Measurements from ENCODE around the gene TRIP13. TPM values are rescaled to one million over a fixed set of nuclear protein-coding genes. Genes with fewer than 3 reads are reported as not detected.

Gene TRIP13
- total RNA-seq, 2 experiments from 2014 or later = 0.47 to 0.66 TPM

DNA sequence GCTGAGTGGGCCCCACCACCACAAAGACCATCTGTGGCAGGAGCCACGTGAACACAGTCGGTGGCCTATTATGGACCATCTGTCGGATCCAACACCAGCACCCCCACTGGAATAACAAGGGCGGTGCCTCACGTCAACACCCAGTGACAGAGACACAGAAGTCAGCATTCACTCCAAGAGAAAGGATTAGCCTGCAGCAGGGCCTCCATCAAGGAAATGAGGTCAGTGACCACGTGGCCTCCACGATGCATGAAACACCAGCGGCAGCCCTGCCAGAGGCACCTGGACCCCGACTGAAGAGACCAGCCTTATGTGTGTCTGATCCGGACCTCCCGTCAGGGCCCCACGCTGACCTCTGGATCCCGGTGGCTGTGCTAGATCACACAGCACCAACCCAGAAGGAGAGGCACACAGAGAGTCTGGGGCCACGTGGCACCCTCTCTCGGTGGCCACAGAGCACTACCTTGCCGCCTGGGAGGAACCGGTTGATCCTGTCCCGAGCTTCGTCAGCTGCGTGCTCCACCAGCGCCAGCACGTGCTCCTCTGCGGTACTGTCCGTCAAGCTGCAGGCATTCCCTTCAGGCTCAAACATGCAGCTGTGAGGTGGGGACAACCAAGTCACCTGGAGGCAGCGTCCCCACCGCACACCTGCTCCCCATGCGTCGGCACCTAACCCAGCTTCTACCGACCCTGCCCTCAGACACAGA, 9.1 kb upstream of the TRIP13 start:
- CTCF ChIA-PET = no interaction called here
- Histone ChIP-seq H3K4me3 (ENCODE audit: low read length) (no peak overlapping the region), H3K27me3 (ENCODE audit: control insufficient read depth in 1 of 2, insufficient read depth in 2 of 2, low read length in 2 of 2) (no peaks in the 10 kb centered on the region), H3K36me3 (ENCODE audit: insufficient read depth, low read length) (peaks cover 80% of the 10 kb centered on the region), H3K4me1 (ENCODE audit: insufficient read depth, low read length) (peaks cover 26% of the 10 kb centered on the region), H3K9me3 (ENCODE audit: control insufficient read depth in 1 of 2, insufficient read depth in 1 of 2, low read length in 2 of 2) (peaks cover 0 to 15% of the 10 kb centered on the region in 2 experiments), H3K27ac (ENCODE audit: low read depth in 1 of 2, low read length in 2 of 2) (no peak overlapping the region)
- peaks cover 80% of the 10 kb centered on the region for H3K36me3 Mint-ChIP-seq (ENCODE audit: low read depth)
- POLR2A ChIA-PET = interaction anchor here (1.0 kb wide), 1 partner anchor 9 kb away, joined by 3 read pairs; the partner anchor contains the start of genes BRD9 and TRIP13
- H3K4me3 Mint-ChIP-seq = no peak overlapping the region
- H3K9me3 Mint-ChIP-seq = peaks cover 3% of the 10 kb centered on the region
- intact Hi-C loops (cut with DNase I, micrococcal nuclease) = no loop called here
- ATAC-seq (ENCODE audit: poor library complexity) (no peak), DNase-seq (no peak)
- no peak for TF ChIP-seq CTCF (IDR thresholded peaks at IDR 0.05)
- no peaks in the 10 kb centered on the region for H3K27me3 Mint-ChIP-seq
- H3K4me1 Mint-ChIP-seq (ENCODE audit: low read depth) = peaks cover 34% of the 10 kb centered on the region
- H3K27ac Mint-ChIP-seq = peak overlapping the region; percentile 77

- peaks cover 0 to 15% of the 10 kb centered on the region in 2 experiments for H3K9me3 ChIP-seq (ENCODE audit: control insufficient read depth in 1 of 2, insufficient read depth in 1 of 2, low read length in 2 of 2)
- no peak overlapping the region for H3K27ac Mint-ChIP-seq
These were observed 8.1 kb upstream of the TRIP13 start for GRCh38 chr5:884345-885126.

DNA sequence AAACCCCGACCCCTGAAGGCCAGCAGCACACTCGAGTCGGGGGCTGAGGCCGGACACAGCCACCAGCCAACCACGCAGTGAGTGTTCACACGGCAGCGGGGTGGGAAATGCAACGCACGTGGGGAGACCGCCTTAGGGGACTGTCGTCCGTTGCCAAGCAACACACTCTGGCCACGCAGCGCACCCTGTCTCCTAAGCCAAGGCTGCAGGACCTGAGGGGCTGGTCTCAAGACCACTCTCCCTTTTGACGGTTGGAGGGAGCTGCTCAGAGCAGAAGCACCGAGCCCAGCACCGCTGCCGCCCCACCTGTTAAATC, 7.6 kb upstream of the TRIP13 start:
- Mint-ChIP-seq H3K36me3 (ENCODE audit: low read depth) (peaks cover 94% of the 10 kb centered on the region), H3K4me3 (no peak overlapping the region), H3K4me1 (ENCODE audit: low read depth) (peaks cover 42% of the 10 kb centered on the region), H3K27me3 (no peaks in the 10 kb centered on the region), H3K27ac (no peak overlapping the region), H3K9me3 (peaks cover 3% of the 10 kb centered on the region)
- ChIA-PET CTCF (no interaction called here), POLR2A (no interaction called here)
- Histone ChIP-seq H3K36me3 (ENCODE audit: insufficient read depth, low read length) (peaks cover 94% of the 10 kb centered on the region), H3K9me3 (ENCODE audit: control insufficient read depth in 1 of 2, insufficient read depth in 1 of 2, low read length in 2 of 2) (peaks cover 0 to 15% of the 10 kb centered on the region in 2 experiments), H3K27ac (ENCODE audit: low read depth in 1 of 2, low read length in 2 of 2) (no peak overlapping the region), H3K27me3 (ENCODE audit: control insufficient read depth in 1 of 2, insufficient read depth in 2 of 2, low read length in 2 of 2) (no peaks in the 10 kb centered on the region), H3K4me1 (ENCODE audit: insufficient read depth, low read length) (peaks cover 31% of the 10 kb centered on the region), H3K4me3 (ENCODE audit: low read length) (no peak overlapping the region)
- ATAC-seq (ENCODE audit: poor library complexity) (no peak), DNase-seq (no peak)
- intact Hi-C loops (cut with DNase I, micrococcal nuclease) = loop anchor here in 1 of 2 experiments (5.0 kb wide), 1 partner anchor 423 kb away; no protein-coding TSS in a partner anchor
- TF ChIP-seq CTCF (IDR thresholded peaks at IDR 0.05) = no peak

More at GRCh38 chr5:884345-885126, 8.1 kb upstream of the TRIP13 start:
- intact Hi-C loops (cut with DNase I, micrococcal nuclease) = loop anchor here in 1 of 2 experiments (5.0 kb wide), 1 partner anchor 422 kb away; no protein-coding TSS in a partner anchor
- Mint-ChIP-seq H3K27me3 (no peaks in the 10 kb centered on the region), H3K9me3 (peaks cover 3% of the 10 kb centered on the region), H3K36me3 (ENCODE audit: low read depth) (peaks cover 89% of the 10 kb centered on the region), H3K4me3 (no peak overlapping the region), H3K4me1 (ENCODE audit: low read depth) (peaks cover 39% of the 10 kb centered on the region)
- POLR2A ChIA-PET = no interaction called here
- H3K4me3 ChIP-seq (ENCODE audit: low read length) = no peak overlapping the region
- CTCF ChIA-PET = no interaction called here
- DNase-seq = no peak
- H3K27me3 ChIP-seq (ENCODE audit: control insufficient read depth in 1 of 2, insufficient read depth in 2 of 2, low read length in 2 of 2) = no peaks in the 10 kb centered on the region
- ATAC-seq (ENCODE audit: poor library complexity) = no peak
- peaks cover 89% of the 10 kb centered on the region for H3K36me3 ChIP-seq (ENCODE audit: insufficient read depth, low read length)
- no peak overlapping the region for H3K27ac ChIP-seq (ENCODE audit: low read depth in 1 of 2, low read length in 2 of 2)
- peaks cover 30% of the 10 kb centered on the region for H3K4me1 ChIP-seq (ENCODE audit: insufficient read depth, low read length)
- TF ChIP-seq CTCF (IDR thresholded peaks at IDR 0.05) = no peak
